ENCODE results near the gene UGT1A6.

DNA sequence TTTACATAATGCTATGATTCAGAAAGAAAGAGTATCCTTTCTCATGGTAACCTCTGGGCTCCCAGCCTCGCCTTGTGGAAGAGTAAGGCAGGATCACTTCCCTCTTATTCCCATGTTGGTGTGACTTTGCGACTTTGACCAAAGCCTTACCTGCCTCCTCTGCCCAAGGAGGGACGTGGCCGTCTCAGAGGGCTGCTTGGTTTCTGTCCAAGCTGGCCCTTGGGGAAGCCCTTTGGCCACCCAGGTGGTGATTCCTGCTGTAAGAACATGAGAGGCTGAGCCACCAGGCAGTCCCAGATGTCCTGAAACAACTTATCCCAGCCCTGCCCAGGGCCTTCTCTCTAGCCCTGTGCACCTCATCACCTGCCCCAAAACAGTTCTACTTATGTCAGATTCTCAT lies 6.0 kb downstream of the UGT1A6 start:
- no peak for TF ChIP-seq CTCF (IDR thresholded peaks at IDR 0.05; ENCODE audit: low read depth, low read length)
- TF ChIP-seq EZH2phosphoT487 (IDR thresholded peaks at IDR 0.05; ENCODE audit: low read depth): no peak
